Activated CD4-positive, alpha-beta T cell treated with anti-CD3 and anti-CD28 coated beads, Interleukin-2, amount 10 ng/mL, durations not matched to agents 7 days and 5 days (primary cell): Measurements from ENCODE around the gene SNTB2. TPM values are rescaled to one million over a fixed set of nuclear protein-coding genes. Genes with fewer than 3 reads are reported as not detected.

Experiments
- CTCF ChIA-PET: fragments of 350-600 bp; sonication (Branson Sonifier 250); formaldehyde crosslinking; loops from one replicate; lab custom pipeline; 2021; ENCODE audit warnings: antibody characterized with exemption; lab: Charles Lee
- POLR2A ChIA-PET: fragments of 350-600 bp; sonication (Branson Sonifier 250); formaldehyde crosslinking; loops from one replicate; lab custom pipeline; 2021; ENCODE audit warnings: antibody characterized with exemption; lab: Charles Lee
- DNase-seq: peaks from one replicate; pipeline ENCODE4 v3.0.0-alpha.2; 2020
- H3K27ac Mint-ChIP-seq: one replicate; pipeline ENCODE4 v1.8.0; 2021; ENCODE audit warnings: mild to moderate bottlenecking, moderate library complexity, mixed read lengths
- H3K27me3 Mint-ChIP-seq: one replicate; pipeline ENCODE4 v1.8.0; 2021; ENCODE audit warnings: mixed read lengths
- H3K36me3 Mint-ChIP-seq: one replicate; pipeline ENCODE4 v1.8.0; 2021; ENCODE audit warnings: low read depth, mixed read lengths
- H3K4me1 Mint-ChIP-seq: one replicate; pipeline ENCODE4 v1.8.0; 2021; ENCODE audit warnings: mixed read lengths
- H3K4me3 Mint-ChIP-seq: one replicate; pipeline ENCODE4 v1.8.0; 2021; ENCODE audit warnings: mild to moderate bottlenecking, moderate library complexity, mixed read lengths
- H3K9me3 Mint-ChIP-seq: one replicate; pipeline ENCODE4 v1.8.0; 2021; ENCODE audit warnings: mixed read lengths
- total RNA-seq, 2 experiments: library from RNA; stranded (reverse); gene quantifications; one replicate each; pipeline ENCODE4 v1.2.3, GENCODE V29; 2021

The SNTB2 gene
- total RNA-seq, 2 experiments from 2014 or later = 20.2 to 25.3 TPM

GRCh38 chr16:69326172-69326873, 139.4 kb downstream of the SNTB2 start:
- Mint-ChIP-seq H3K27ac (peak overlapping the region; percentile 43), H3K27me3 (no peaks in the 10 kb centered on the region), H3K36me3 (peaks cover 54% of the 10 kb centered on the region), H3K9me3 (no peaks in the 10 kb centered on the region), H3K4me1 (peaks cover 39% of the 10 kb centered on the region), H3K4me3 (no peak overlapping the region)
- ChIA-PET POLR2A (interaction anchor here (0.6 kb wide), 2 partner anchors 35 to 138 kb away, joined by 3 read pairs; no protein-coding TSS in a partner anchor), CTCF (interaction anchor here (0.6 to 1.5 kb wide), 7 partner anchors 10 to 58 kb away, joined by 3 to 6 read pairs (median 3); no protein-coding TSS in a partner anchor)
- no peak for DNase-seq

DNA sequence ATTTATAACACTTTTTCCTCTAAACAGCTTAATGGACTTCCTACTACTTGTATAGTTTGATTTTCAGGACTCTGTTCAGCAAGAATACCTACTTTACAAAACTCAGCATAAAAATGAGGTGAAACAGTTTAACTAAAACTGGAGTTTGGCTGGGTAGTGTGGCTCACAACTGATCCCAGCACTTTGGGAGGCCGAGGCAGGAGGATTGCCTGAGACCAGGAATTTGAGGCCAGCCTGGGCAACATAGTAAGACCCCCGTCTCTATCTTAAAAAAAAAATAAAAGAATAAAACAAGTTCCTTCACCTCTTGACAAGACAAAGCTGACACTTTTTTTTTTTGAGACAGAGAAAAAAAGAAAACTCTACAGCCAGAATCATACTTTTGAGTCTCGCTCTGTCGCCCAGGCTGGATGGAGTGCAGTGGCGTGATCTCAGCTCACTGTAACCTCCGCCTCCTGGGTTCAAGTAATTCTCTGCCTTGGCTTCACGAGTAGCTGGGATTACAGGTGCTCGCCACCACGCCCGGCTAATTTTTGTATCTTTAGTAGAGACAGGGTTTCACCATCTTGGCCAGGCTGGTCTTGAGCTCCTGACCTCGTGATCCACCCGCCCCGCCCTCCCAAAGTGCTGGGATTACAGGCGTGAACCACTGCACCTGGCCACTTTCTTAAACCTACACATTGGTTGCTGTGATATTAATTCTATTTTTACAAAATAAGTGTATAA, 140.8 kb downstream of the SNTB2 start:
- Mint-ChIP-seq H3K4me1 (peaks cover 42% of the 10 kb centered on the region), H3K27ac (no peak overlapping the region), H3K36me3 (peaks cover 51% of the 10 kb centered on the region)

DNA sequence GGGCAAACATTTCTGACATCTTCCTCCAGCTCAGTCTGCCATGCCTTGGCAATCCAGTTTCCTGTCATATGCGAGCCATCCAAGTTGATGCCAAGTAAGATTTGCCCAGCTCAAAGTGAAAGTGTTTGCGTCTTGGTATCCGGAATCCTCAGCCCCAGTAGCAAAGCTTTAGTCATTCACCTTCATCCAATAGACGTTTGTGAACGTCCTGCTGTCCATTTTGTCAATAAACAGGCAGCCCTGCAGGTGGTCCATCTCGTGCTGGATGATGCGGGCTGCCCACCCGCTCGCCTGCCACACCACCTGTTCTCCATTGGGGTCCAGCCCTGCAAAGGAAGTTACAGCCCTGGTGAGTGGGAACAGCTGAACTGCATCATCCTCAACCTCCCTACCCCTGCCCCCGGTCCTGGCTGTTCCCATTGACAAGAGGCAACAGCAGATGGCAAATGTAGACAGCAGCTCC, 141.9 kb downstream of the SNTB2 start:
- H3K27me3 Mint-ChIP-seq = no peaks in the 10 kb centered on the region
- no peak for DNase-seq
- H3K9me3 Mint-ChIP-seq = no peaks in the 10 kb centered on the region
- peak overlapping the region; percentile 72 for H3K27ac Mint-ChIP-seq
- ChIA-PET CTCF (interaction anchor here (0.6 to 3.5 kb wide), 10 partner anchors 9 to 126 kb away, joined by 3 to 12 read pairs (median 4); partner anchors contain the start of gene NIP7), POLR2A (no interaction called here)
- H3K4me1 Mint-ChIP-seq = peaks cover 44% of the 10 kb centered on the region
- H3K36me3 Mint-ChIP-seq = peaks cover 49% of the 10 kb centered on the region
- H3K4me3 Mint-ChIP-seq = peak overlapping the region; percentile 78

More for the DNA sequence above, 140.8 kb downstream of the SNTB2 start:
- DNase-seq = no peak
- no peaks in the 10 kb centered on the region for H3K27me3 Mint-ChIP-seq
- no peaks in the 10 kb centered on the region for H3K9me3 Mint-ChIP-seq
- ChIA-PET POLR2A (no interaction called here), CTCF (interaction anchor here (0.9 to 3.5 kb wide), 6 partner anchors 11 to 70 kb away, joined by 3 to 12 read pairs (median 4); partner anchors contain the start of gene NIP7)
- H3K4me3 Mint-ChIP-seq = peak overlapping the region; percentile 10

DNA sequence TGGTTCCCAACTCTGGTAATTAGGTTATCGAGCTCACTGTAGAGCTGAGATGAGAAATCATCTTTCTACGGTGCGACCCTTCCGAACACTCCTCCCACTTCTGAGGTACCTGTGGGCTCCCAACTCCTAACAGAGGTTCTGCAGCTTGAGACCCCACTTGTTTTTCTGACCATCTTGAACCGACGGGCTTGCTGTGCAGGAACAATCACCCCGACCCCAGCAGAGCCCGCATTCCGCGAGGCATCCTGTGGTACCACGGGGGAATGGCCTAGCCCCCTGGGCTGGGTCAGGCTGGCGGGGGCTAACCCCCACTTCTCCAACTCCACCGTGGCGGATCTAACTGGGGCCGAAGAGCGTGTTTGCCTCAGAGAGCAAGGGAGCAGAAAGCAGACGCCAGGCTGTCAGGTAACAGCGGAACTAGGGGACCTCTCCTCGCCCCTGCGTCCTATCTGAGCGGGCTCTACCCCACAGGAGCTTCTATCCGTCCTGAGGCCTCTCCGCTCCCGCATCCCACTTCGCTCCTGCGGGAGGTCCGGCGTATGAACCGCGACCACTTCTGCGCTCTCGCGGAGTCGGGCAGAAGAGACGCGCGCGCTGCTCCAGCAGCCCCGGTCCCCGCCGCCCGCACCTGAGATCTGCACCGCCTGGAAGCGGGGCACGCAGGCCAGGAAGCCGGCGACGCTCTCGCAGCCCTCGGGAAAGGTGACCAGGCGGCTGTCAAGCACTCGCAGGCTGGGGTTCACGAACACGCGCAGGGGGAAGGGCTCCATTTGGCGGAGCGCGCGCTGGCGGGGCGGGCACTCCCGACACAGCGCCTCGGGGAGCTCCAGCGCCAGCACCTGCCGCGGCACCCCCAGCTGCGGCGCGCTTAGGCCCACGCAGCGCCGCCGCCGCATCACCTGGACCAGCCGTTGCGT, 142.7 kb downstream of the SNTB2 start:
- H3K4me1 Mint-ChIP-seq = peaks cover 48% of the 10 kb centered on the region
- POLR2A ChIA-PET = interaction anchor here (0.6 kb wide), 1 partner anchor 215 kb away, joined by 6 read pairs; no protein-coding TSS in a partner anchor
- CTCF ChIA-PET = interaction anchor here (0.7 to 3.5 kb wide), 8 partner anchors 9 to 425 kb away, joined by 3 to 12 read pairs (median 4); partner anchors contain the start of genes NIP7 and NOB1
- no peaks in the 10 kb centered on the region for H3K9me3 Mint-ChIP-seq
- H3K36me3 Mint-ChIP-seq = peaks cover 51% of the 10 kb centered on the region
- H3K4me3 Mint-ChIP-seq = peak overlapping the region; percentile 78
- peak; percentile 55 for DNase-seq
- no peaks in the 10 kb centered on the region for H3K27me3 Mint-ChIP-seq
- peak overlapping the region; percentile 72 for H3K27ac Mint-ChIP-seq

- Mint-ChIP-seq H3K27me3 (no peaks in the 10 kb centered on the region), H3K4me1 (peaks cover 48% of the 10 kb centered on the region), H3K36me3 (peaks cover 52% of the 10 kb centered on the region), H3K4me3 (peak within 1 kb of the TSS; percentile 78), H3K9me3 (no peaks in the 10 kb centered on the region), H3K27ac (peak within 1 kb of the TSS; percentile 73)
- peak; percentile 87 for DNase-seq
- ChIA-PET POLR2A (interaction anchor here (0.6 kb wide), 3 partner anchors 8 to 300 kb away, joined by 4 to 6 read pairs (median 6); no protein-coding TSS in a partner anchor), CTCF (interaction anchor here (0.5 to 3.5 kb wide), 7 partner anchors 8 to 424 kb away, joined by 3 to 12 read pairs (median 4); partner anchors contain the start of genes NIP7 and NOB1)
Observed at GRCh38 chr16:69330286-69331109, 143.5 kb downstream of the SNTB2 start, which contains the start of gene PDF. TSS of gene PDF (minus strand) at chr16:69330588. CDS start at chr16:69330570, 18 bp downstream.

GRCh38 chr16:69334696-69335095, 147.7 kb downstream of the SNTB2 start:
- ChIA-PET CTCF (interaction anchor here (1.6 kb wide), 2 partner anchors 10 to 24 kb away, joined by 3 to 4 read pairs; partner anchors contain the start of gene VPS4A), POLR2A (no interaction called here)
- Mint-ChIP-seq H3K27ac (no peak overlapping the region), H3K4me1 (peaks cover 37% of the 10 kb centered on the region), H3K27me3 (no peaks in the 10 kb centered on the region), H3K9me3 (no peaks in the 10 kb centered on the region), H3K4me3 (no peak overlapping the region), H3K36me3 (peaks cover 36% of the 10 kb centered on the region)
- no peak for DNase-seq

DNA sequence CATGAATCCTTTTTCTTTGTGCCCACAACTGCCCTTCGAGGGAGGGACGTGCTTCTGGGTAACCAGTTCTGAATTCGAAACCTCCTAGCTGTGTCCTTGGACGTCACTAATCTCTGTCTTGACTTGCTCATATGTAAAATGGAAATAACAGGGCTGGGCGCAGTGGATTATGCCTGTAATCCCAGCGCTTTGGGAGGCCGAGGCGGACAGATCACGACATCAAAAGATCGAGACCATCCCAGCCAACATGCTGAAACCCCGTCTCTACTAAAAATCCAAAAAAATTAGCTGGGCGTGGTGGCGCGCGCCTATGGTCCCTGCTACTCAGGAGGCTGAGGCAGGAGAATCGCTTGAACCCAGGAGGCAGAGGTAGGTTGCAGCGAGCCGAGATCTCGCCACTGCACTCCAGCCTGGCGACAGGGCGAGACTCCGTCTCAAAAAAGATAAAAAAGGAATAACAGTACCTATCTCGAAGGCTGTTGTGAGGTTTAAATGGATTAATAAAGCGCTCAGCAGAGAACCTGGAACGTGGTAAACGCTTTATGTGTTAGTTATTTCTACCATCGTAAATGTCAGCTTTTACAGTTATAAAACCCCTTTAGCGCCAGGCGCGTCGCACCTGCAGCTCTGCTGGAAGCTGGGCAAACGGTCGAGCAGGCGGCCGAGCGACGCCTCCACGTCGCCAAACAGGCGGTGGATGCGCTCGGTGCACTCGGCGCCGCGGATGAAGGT, 151.8 kb downstream of the SNTB2 start:
- peak overlapping the region; percentile 99 for H3K27ac Mint-ChIP-seq
- no peaks in the 10 kb centered on the region for H3K27me3 Mint-ChIP-seq
- no peak for DNase-seq

GRCh38 chr16:69339289-69340094, 152.5 kb downstream of the SNTB2 start, which contains the start of the genes COG8 and NIP7:
TSS of gene COG8 (minus strand) at chr16:69339564. CDS start at chr16:69339552, 12 bp downstream.
TSS of gene NIP7 (plus strand) at chr16:69339772. CDS start at chr16:69339830, 58 bp downstream.
- H3K36me3 Mint-ChIP-seq = peaks cover 43% of the 10 kb centered on the region
- H3K9me3 Mint-ChIP-seq = no peaks in the 10 kb centered on the region
- peak within 1 kb of the TSS; percentile 99 for H3K27ac Mint-ChIP-seq
- POLR2A ChIA-PET = no interaction called here
- peak within 1 kb of the TSS; percentile 99 for H3K4me3 Mint-ChIP-seq
- peak; percentile 94 for DNase-seq
- H3K27me3 Mint-ChIP-seq = no peaks in the 10 kb centered on the region
- H3K4me1 Mint-ChIP-seq = peaks cover 49% of the 10 kb centered on the region
- CTCF ChIA-PET = interaction anchor here (0.6 to 1.7 kb wide), 11 partner anchors 9 to 273 kb away, joined by 3 to 12 read pairs (median 3); partner anchors contain the start of genes PDF and VPS4A

More for the DNA sequence above, 151.8 kb downstream of the SNTB2 start:
- H3K4me3 Mint-ChIP-seq = peak overlapping the region; percentile 99
- ChIA-PET CTCF (interaction anchor here (0.6 to 1.7 kb wide), 9 partner anchors 9 to 1155 kb away, joined by 3 to 10 read pairs (median 3); partner anchors contain the start of genes PDF and VPS4A), POLR2A (interaction anchor here (0.7 kb wide), 1 partner anchor 8 kb away, joined by 6 read pairs; no protein-coding TSS in a partner anchor)
- no peaks in the 10 kb centered on the region for H3K9me3 Mint-ChIP-seq
- H3K36me3 Mint-ChIP-seq = peaks cover 45% of the 10 kb centered on the region
- peaks cover 53% of the 10 kb centered on the region for H3K4me1 Mint-ChIP-seq

DNA sequence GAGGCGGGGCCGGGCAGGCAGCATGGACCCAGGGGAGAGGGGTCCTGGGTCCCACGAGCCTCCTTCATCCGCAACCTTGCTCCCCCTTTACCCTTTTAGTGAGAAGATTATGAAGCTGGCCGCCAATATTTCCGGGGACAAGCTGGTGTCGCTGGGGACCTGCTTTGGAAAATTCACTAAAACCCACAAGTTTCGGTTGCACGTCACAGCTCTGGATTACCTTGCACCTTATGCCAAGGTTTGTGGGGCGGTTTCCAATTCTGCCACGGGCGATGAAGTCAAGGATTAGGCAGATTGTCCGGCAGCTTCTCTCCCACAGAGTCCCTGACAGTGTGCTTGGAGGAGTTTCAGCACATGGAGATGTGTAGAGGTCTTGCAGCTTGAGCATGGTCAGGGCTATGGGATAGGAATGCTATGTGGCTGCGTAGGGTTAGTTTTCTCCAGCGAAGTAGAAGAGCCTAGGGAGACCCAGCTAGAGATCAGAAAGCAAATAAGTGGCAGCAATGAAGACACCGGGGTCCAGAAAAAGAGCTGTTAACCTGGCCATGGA, 153.2 kb downstream of the SNTB2 start:
- Mint-ChIP-seq H3K27me3 (no peaks in the 10 kb centered on the region), H3K27ac (peak overlapping the region; percentile 99), H3K4me3 (peak overlapping the region; percentile 99), H3K36me3 (peaks cover 37% of the 10 kb centered on the region), H3K9me3 (no peaks in the 10 kb centered on the region), H3K4me1 (peaks cover 49% of the 10 kb centered on the region)
- CTCF ChIA-PET = interaction anchor here (0.6 to 1.5 kb wide), 6 partner anchors 11 to 272 kb away, joined by 3 to 12 read pairs (median 3); partner anchors contain the start of gene PDF
- peak; percentile 39 for DNase-seq
- POLR2A ChIA-PET = interaction anchor here (0.7 to 0.8 kb wide), 2 partner anchors 22 to 35 kb away, joined by 4 to 6 read pairs; no protein-coding TSS in a partner anchor
